Measurements from ENCODE around the gene TPBGL.

- TF ChIP-seq YY1 (IDR thresholded peaks at IDR 0.05; ENCODE audit: low read depth) (no peak), REST (IDR thresholded peaks at IDR 0.05; ENCODE audit: low read depth) (no peak)
These were observed 11.1 kb upstream of the TPBGL start for GRCh38 chr11:75229466-75229865.

All from Ishikawa (cell line).